Stimulated activated CD4-positive, alpha-beta T cell treated with anti-CD3 and anti-CD28 coated beads, Interleukin-12 subunit alpha, Interleukin-12 subunit beta, amount 100 ng/mL, for 48 hours (primary cell): ENCODE data around the gene BTN1A1.
"Not testable (repeated sequence)": the region's sequence is repeated elsewhere in the genome, so short reads cannot be mapped to it uniquely, and the experiment has no call there.

Experiments
- DNase-seq, 3 donors: peaks; one replicate each; pipeline ENCODE4 v3.0.0-alpha.2; 2020; ENCODE audit warnings: low read depth in 2 of 3, low spot score in 1 of 3

The BTN1A1 gene

GRCh38 chr6:26500102-26500501 is at the start of gene BTN1A1:
TSS of gene BTN1A1 (plus strand) at chr6:26500303. CDS start at chr6:26501287, 984 bp downstream.
- DNase-seq = no peak

DNA sequence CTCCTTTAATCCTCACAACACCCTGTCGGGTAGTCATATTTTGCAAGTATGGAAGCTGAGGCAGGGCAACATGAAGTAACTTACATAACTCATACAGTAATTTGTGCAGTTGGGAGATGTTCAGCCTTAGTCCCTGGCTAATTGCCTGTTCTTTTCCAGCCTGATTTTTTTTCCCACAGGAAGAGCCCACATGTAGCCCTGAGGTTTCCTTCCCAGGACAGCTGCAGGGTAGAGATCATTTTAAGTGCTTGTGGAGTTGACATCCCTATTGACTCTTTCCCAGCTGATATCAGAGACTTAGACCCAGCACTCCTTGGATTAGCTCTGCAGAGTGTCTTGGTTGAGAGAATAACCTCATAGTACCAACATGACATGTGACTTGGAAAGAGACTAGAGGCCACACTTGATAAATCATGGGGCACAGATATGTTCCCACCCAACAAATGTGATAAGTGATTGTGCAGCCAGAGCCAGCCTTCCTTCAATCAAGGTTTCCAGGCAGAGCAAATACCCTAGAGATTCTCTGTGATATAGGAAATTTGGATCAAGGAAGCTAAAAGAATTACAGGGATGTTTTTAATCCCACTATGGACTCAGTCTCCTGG is 47.4 kb upstream of the BTN1A1 start:
- DNase-seq = no peak

- DNase-seq = no peak
Measured at GRCh38 chr6:26454631-26455030, 45.5 kb upstream of the BTN1A1 start.

DNA sequence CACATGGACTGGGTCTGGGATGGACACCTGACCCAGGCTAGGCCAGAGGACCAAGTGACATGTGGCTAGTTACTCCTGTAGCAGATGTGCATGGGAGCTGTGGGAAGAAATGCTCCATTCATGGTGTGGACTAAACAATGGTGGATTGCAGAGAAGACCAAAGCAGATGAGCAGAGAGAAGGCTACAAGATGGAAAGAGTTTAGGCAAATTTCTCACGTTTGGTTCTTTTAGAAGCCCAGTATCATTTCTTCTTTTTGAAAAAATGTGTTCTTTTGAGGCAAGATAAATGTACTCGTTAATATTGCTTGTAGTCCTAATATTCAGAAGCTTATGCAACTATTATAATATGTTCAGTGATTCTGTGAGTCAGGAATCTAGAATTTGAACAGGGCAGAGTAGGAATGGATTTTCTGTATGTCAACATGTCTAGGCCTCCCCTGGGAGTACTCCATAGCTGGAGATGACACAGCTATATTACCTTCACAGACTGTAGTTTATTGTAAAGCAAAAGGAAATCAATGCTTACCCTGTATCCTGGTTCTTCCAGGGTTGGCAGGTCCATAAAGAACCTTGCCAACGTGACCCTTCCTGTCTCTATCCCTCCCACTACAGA is 44.6 kb upstream of the BTN1A1 start:
- DNase-seq = no peak

DNA sequence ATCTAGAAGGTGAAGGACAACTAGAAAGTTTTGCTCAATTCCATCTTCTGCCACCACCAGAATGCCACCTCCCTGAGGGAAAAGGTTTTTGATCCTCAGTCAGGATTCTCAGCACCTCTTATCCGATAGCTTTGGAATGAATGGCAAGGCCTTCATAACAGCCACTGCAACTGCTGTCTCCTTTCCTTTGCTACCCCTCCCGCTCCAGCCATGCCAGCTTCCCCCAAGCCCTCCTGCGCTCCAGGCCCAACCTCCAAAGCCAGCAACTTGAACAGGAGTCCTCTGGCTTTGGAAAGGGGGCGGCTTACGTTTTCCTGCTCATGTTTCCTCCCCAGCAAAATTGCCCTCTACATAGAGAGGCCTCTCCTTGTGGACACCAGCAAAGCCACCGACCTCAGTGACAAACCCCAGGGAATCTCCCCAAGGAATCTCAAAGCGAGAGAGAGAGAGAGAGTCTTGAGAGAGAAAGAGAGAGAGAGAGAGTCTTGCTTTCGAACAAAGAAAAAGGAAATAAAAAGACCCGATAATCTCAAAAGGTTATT is 42.8 kb upstream of the BTN1A1 start:
- no peak for DNase-seq

DNA sequence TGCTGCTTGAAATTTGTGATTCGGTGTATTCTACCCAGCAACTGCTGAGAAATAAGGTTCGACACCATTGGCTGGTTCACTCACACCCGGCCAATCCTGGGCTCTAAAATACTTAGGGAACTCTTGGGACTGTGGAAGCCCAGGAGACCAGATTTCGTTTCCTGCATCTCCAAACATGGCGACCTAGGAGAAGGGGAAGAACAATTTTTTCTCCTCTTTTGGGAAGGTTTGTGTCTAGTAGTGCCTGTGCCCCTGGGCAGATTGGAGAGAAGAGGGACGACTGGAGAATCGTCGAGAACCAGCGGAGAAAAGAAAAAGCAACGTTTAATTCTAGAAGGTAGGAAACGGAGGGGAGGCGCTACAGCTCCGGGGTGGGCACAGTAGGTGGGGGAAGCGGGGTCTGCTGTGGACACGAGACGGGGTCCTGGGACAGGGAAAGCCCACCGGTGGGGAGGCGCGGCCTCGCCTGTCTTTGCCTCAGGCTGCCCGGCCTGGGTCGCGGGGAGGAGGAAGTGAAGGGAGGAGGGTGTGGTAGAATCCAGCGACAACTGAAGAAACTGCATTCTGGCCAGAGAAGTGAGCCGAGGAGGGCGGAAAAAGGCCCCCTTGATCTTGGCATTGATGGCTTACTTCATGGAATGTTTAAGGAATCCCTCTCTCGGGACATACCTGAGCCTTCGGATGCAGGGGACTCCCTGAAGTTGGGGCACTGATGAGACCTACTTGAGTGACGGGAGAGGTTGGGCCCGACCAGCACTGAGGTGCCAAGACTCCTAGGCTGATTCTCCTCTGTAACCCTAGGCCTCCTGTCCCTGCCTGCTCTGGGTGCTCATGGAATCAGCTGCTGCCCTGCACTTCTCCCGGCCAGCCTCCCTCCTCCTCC is 42.1 kb upstream of the BTN1A1 start, which contains the start of gene BTN2A1:
Gene BTN2A1 (plus strand): TSS at position 150 of the 883 bp plus-strand sequence. CDS start 682 bp downstream, at position 832.
- DNase-seq = peak; percentile 35 to 60 (median 48)

GRCh38 chr6:26459023-26459810 is 40.9 kb upstream of the BTN1A1 start:
- DNase-seq = no peak

GRCh38 chr6:26461353-26461752 is 38.8 kb upstream of the BTN1A1 start:
- not testable (repeated sequence) for DNase-seq

GRCh38 chr6:26464014-26464413 is 36.1 kb upstream of the BTN1A1 start:
- no peak for DNase-seq

DNA sequence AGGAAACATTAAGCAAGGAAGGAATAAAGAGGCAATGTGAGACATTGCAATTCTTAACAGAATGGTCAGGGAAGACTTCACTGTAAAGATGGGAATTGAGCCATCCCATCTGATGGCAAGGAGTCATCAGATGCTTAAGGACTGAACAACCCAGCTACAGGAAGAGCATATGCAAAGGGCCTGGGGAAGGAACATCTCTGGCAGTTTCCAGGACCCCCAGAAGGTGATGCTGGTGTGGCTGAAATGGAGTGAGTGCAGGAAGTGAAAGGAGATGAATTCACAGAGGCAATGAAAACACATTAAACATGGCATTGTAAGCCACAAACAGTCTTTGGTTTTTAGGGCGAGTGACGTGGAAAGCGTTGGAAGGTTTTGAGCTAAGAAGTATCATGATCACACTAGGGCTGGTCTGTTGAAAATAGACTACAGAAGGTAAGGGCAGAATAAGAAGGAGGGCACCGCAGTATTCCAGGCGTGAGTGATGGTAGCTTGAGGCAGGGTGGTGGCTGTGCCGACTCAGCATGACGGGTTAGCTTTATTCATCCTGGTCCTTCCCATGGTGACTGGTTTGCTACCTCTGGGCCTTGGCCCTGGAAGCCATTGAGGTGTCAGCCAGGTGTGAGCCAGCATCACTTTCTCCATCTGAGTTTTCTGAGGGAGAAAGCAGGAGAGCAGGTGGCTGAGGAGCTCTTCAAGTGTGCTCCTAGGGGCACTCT is 35.5 kb upstream of the BTN1A1 start:
- DNase-seq = no peak

GRCh38 chr6:26465776-26466175 is 34.3 kb upstream of the BTN1A1 start:
- no peak for DNase-seq

DNA sequence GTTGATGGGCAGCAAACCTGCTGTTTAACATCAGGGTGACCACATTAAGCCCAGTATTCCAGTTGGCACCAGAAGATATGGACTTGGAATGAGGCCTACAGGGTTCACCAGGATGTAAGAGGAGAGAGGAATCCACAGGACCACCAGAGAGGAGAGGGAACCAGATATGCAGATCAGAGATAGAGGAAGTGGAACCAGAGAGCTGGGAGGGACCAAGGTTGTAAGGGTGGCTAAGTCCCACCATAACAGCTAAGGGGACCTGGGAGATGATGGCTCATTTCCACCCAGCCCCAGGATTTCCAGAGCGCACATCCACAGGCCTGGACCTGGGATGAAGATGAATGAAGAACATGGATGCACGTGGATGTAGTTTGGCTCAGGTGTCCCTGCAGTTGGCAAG is 31.3 kb upstream of the BTN1A1 start:
- no peak for DNase-seq

DNA sequence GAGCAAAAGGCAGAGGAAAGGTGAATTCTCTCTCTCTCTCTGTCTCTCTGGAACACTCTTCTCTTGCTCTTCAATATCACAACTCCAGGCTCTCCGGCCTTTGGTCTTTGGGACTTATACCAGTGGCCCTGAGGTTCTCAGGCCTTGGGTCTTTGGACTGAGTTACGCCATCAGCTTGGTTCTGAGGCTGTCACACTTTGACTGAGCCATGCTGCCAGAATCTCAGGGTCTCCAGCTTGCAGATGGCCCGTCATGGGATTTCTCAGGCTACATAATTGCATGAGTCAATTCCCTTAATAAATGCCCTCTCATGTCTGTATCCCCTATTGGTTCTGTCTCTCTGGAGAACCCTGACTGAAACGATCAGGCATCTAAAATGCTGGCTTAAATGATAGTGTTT is 29.5 kb upstream of the BTN1A1 start:
- DNase-seq = no peak

DNA sequence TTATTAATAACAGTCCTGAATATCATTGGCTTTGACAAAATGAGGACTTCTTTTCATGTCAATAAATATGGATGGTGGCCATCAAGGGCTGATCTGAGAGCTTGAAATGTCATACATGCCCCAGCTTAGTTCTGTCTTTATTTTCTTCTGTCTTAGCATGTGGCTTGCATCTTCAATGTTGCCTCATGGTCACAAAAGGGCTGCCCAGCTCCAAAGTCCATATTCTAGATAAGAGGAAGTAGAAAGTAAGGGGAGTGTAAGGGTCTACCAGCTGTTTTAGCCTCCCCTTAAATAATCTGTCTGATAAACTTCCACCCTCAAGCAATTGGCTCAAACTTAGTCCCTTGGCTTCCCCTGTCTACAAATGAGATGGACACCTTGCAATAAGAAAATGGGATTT is 28.1 kb upstream of the BTN1A1 start:
- no peak for DNase-seq

- no peak for DNase-seq
Measured at GRCh38 chr6:26472549-26473290, 27.4 kb upstream of the BTN1A1 start.

DNA sequence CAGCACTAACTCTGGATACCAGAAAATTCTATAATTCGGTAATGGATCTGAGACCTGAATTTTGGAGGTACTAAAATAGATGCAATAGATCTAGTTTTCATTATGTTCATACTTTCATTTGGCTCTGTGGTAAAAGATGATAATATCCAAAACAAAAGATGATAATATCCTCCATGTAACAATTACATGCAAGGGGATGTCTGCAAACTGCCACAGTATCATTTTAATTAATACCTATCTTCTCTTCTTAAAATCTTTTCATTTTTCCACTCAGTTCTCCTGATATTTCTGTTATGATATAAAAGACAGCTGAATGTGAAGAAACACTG is 26.7 kb upstream of the BTN1A1 start:
- no peak for DNase-seq

DNA sequence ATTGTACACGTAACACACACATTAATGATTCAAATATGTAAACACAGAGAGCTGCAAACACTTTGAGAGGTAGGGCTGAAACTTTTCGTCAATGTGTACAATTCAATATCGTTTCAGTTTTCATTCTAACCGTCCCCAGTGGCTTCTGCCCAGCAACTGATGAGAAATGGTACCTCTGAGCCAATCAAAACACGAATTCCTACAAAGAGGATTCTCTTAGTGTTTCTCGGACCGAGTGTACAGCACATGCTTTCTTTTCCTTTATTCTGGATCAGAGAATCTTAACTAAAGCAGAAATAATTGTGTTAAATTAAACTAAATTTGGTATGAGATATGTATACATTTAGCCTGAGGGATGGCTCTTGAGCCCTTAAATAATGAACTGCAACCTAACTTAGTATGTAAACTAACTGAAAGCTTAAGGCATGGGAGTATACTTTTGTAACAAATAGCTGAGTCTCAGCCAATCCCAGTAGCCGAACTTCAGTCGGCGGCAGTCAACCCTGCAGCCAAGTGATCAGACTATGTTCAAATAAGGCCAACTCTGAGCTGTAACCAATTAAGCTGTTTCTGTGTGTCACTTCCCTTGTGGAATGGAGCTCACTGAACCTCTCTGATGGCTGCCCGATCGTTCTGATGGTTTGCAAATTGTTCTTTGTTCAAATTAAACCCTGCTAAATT is 26.2 kb upstream of the BTN1A1 start:
- peak; percentile 64 to 81 (median 71) for DNase-seq

DNA sequence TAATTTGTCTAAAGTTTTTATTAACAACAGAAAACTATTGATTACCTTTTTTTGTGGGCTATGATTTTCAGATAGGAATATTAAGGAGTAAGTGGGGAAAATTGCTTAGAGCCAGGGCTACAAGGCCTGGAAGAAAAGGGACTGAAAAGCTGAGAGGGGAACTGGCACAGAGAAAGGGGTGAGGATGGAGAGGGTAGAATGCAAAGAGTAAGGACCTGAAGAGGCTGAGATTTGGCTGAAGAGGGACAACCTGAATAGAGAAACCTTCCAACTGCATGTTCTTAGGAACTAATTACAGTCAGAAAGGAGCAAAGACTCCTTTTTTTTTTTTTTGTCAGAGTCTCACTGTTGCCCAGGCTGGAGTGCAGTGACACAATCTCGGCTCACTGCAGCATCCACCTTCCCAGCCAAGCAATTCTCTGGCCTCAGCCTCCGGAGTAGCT is 25.6 kb upstream of the BTN1A1 start:
- DNase-seq = no peak
